ENCODE results near the gene CHTOP.

CHTOP gene

DNA sequence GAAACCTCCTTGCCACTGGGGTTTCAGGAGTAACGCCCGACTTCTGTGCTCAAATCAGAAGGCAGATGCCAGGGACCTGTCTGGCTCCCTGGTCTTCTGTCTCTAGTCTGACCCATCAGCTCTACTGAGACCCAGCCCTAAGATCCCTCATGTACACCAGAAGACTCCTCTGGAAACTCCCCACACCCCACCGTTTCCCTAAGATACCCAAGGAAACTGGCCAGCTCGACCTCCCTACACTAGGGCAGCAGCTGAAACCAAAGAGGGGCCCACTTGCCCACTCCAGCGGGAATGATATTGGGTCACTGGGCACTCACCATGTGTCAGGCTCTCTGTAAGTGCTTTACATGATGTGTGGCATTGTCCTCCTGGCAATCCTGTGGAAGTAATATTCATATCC lies 20.5 kb upstream of the CHTOP start:
- no peak for DNase-seq

DNA sequence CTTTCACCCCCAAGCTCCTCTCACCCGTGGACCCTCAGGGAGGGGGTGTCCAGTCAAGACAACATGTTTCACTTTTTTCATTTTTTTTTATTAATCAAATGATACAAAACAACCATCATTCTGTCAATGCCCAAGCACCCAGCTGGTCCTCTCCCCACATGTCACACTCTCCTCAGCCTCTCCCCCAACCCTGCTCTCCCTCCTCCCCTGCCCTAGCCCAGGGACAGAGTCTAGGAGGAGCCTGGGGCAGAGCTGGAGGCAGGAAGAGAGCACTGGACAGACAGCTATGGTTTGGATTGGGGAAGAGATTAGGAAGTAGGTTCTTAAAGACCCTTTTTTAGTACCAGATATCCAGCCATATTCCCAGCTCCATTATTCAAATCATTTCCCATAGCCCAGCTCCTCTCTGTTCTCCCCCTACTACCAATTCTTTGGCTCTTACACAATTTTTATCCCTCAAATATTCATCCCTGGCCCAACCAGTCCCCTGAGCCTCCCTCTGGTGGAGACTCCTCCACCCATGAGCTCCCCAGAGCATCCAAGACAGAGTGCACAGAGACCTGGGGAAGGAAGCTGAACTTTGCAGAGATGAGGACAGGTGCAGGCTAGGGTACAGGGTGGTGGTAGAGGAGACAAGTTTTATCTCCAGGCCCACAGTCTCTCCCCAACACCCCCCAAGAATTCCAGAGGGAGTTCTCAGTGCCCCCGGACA lies 19.5 kb upstream of the CHTOP start:
- no peak for DNase-seq

DNA sequence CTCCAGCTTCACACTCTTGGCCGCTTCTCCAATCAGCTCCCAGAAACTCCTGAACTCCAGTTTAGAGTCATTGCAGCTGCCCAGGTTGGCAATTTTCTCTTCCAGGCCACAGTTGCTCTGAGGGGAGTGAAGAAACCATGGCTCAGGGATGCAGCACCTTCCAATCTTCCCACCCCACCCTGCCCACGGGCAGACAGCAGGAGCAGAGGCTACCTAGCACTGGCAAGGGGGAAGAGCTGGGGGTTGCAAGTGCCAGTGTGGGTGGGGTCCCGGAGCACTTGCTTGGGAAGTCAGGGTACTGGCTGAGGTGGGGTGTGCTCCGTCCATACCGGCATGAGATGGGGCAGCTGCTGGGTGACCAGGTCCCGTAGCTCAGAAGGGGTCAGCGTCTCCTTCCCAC lies 19.0 kb upstream of the CHTOP start:
- DNase-seq = no peak

DNA sequence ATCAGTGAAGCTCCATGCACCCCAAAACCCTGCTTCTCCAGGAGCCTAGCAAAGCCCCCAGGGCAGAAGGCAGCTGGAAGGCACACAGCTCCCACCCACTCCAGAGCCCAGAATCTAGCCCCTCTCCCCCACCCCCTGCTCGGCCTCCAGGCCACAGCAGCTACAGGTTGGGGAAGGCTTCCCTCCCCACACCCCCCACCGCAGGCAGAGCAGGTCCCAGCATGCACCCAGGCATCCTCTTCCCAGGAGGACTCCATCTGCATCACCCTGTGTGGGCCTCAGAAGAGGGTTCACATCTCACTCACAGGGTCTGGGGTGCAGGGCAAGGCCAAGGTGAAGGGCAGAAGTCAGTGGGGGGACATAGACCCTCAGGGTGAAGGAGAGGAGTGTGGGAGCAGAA lies 18.5 kb upstream of the CHTOP start:
- DNase-seq = no peak

DNA sequence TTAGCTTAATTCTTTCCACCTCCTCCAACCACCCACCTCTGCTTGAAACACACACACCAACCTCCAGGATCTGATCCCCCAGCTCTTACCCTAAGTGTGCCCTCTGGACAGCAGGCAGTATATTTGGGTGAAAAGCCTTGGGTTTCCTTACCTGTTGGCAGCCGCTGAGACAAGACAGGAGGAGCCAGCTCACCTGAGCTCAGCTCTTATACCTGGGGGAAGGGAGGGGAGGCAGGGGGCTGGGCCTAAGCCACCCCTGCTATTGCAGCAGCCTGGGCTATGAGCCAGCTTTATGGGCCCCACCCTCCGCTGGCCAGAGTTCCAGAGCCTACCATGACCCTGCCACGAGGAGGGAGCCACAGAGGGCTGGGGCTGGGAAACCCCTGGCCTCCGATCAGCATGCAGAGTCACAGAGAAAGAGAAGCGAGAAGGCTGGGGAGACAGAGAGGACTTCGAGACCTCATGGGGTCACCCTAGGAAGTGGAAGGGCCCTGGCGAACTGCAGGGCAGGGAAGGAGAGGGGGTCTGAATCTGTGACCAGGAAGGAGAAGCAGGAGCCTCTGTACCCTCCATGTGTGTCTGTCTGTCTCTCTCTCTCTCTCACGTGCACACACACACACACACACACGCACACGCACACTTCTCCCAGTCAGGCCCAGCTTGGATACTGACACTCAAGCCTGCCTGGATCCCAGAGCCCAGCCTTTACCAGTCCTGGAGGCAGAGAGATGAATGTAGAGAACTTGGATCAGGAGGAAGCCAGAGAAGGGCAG lies 17.5 kb upstream of the CHTOP start, which contains the start of gene S100A14:
TSS of gene S100A14 (minus strand) at position 182 of the 773 bp plus-strand sequence. CDS start 467 bp downstream, outside the sequence.
- no peak for DNase-seq

DNA sequence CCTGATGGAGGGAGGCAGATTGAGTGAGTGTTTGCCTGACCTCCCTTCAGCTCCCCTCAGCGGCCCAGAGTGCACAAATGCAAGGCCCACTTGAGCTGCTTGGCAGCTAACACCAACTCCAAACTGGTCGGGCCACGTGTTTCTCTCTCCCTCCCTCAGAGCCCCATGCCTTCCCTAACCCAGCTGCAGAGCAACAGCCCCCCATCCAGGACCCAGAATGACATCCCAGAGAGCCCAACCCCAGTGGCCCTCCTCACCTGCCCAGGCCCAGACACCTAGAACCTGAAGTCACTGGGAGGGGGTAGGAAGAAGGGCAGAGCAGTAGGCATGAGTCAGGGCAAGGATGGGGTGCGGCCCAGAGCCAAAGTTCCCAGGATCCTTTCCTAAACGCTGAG lies 17.0 kb upstream of the CHTOP start:
- no peak for DNase-seq

DNA sequence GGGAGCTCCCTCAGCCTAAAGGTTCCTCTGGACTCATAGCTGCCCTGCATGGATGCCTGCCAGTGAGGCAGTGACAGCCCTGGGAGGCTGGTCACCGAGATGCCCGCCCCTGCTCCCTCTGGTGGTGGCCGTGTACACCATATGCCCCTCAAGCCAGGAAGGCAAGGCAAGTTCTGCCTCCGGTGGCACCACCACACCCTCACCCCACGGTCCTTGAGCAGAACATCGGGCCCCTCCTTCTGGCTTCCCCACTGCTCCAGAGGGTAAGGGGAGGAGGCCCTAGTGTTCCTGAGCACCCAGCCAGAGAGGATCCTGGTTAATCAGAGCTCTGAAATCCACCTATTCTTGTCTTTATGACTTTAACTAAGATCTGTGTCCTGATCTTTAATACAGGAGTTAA lies 16.2 kb upstream of the CHTOP start:
- no peak for DNase-seq

DNA sequence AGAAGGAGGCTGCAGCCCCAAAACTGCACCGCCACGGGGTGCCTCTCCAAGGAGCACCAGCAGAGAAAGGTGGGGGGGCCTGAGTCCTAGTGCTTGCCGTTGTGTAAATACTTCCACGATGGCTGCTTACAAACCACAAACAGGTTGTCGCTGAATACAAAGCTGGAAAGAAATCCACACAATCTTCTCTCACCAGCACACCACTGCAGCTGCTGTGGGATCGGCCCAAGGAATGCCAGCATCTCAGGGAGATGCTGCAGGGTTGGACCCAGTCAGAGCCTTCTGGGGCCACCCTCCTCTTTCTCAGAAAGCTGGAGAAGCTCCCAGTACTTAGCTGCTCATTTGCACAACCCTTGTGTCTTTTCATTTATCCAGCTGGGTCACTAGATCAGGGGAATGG lies 14.7 kb upstream of the CHTOP start:
- no peak for DNase-seq

DNA sequence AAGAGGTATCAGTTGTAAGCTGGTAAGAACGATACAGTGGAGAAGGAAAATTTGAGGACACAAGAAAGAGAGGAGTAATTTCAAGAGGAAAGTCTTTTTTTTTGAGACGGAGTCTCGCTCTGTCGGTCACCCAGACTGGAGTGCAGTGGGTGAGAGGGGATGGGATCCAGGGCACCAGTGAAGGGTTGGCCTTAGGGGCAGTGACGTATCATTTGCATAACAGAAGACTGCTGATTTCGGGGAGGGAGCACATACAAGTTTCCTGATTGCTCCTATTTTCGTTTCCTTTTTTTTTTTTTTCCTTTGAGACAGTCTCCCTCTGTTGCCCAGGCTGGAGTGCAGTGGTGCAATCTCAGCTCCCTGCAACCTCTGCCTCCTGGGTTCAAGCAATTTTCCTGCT lies 10.8 kb upstream of the CHTOP start:
- DNase-seq = no peak

DNA sequence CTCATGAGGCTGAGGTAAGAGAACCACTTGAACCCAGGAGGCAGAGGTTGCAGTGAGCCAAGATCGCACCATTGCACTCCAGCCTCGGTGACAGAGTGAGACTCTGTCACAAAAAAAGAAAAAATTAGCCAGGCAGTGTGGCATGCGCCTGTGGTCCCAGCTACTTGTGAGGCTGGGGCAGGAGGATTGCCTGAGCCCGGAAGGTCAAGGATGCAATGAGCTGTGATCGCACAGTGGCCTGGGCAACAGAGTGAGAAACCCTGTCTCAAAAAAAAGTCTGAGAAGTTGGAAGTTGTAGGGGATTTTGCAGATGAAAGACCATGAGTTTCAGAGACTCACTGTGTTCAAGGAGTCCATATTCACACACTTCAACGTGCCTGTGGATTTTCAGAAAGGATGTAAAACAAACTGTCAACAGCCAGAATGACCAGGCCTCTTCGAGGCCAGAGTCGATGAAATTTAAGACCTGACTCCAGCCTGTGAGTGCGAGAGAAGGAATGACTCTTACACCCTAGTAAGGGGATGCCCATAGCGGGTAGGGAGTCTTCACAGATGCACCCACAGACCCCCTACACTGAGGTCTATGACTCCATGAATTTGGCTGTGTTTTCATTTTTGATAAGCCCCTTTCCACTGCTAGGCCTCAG lies 8.8 kb upstream of the CHTOP start:
- no peak for DNase-seq

DNA sequence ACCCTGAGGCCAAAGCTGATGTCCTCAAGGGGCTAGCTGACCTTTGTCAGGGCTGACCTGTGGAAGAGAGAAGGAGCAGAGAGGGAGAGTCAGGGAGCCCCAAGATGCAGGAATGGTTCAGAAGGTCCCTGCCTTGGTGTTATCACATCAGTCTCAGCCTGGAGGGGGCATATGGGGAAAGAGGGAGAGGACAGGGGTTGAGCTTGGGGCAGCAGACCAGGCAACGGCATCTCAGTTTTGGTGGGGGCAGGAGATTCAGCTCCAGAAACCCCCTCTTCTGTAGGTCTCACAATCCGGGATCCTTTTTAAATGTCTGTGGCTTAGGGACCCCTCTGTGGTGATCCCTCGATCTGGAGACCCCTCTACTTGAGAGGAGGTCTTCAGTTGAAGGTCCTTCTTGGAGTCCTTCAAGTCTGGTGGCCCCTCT lies 7.4 kb upstream of the CHTOP start:
- DNase-seq = no peak

DNA sequence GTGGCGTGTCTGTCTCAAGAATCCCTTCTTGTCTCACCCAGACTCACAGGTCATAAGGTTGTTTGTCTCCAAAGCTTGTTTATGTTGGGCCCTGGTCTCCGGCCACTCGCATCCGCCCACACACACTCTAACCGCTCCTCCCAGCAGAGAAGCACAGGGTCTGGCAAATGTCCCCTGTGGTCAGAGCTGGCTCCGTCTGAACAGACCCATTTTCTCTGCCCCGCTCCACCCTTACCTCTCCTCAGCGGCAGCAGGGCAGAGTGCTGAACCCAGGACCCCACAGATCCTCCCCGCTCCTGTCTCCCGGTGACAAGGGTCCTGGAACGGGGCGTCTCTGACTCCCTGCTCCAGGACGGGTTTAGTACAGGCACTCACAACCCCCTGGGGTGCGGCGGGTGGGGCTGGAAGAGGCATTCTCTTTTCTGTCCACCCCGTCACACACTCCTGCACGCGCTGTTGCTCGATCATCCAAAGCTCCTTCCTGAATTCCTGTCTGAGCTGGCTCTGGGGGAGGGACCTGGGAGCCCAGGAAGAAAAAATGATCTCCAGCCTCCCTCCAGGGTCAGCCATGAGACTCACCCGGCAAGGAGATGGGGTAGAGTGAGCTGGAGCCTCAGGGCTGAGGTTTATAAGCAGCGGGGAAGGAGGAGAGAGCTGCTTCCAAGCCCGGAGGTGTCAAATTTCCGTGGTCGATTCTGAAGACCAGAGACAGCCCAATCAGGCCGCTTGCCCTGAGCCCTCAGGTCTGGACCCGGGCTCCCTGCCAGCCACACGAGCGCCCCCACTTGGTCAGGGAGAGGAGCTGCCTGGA lies 6.8 kb upstream of the CHTOP start, which contains the start of gene S100A13:
TSS of gene S100A13 (minus strand) at position 602 of the 811 bp plus-strand sequence. CDS start 1,033 bp downstream, outside the sequence.
- peak; percentile 40 for DNase-seq

DNA sequence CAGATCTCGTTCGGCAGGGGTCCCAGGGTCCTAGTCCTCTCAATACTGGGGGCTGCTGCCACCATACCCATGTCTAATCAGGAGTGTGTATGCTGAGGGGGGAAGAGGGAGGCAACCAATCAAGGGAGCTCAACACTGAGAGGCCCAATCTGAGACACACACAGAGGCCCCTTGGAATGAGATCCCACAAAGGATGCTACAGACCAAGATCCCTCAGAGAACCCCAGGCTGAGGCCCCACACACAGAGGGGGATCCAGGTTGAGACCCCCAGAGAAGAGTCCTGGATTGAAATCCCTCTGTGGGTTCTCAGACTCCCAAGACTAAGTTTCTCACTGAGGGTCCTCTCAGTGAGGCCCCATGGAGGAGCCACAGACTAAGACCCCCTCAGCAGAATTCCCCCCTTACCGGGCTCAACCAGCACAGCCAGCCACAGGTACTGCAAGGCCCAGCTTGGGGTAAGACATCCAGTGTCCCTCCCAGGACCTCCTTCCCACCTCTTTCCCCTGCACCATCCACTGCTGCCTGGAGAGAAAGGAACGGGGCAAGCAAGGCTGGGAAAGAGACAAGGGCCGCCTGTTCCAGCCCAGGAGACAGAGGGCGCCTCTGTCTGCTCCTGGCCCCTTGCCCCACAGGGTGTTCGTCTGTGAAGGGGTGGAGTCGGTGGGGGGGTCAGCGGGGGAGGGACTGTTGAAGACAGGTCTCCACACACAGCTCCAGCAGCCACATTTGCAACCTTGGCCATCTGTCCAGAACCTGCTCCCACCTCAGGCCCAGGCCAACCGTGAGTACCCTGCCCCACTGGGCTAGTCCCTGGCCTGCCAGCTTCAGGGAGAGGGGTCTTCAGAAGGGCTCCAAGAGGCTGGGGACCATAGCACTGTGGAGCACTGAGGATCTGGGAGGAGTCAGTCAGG lies 5.9 kb upstream of the CHTOP start, which contains the start of gene S100A1:
TSS of gene S100A1 (plus strand) at position 720 of the 912 bp plus-strand sequence. CDS start 2,088 bp downstream, outside the sequence.
- no peak for DNase-seq

DNA sequence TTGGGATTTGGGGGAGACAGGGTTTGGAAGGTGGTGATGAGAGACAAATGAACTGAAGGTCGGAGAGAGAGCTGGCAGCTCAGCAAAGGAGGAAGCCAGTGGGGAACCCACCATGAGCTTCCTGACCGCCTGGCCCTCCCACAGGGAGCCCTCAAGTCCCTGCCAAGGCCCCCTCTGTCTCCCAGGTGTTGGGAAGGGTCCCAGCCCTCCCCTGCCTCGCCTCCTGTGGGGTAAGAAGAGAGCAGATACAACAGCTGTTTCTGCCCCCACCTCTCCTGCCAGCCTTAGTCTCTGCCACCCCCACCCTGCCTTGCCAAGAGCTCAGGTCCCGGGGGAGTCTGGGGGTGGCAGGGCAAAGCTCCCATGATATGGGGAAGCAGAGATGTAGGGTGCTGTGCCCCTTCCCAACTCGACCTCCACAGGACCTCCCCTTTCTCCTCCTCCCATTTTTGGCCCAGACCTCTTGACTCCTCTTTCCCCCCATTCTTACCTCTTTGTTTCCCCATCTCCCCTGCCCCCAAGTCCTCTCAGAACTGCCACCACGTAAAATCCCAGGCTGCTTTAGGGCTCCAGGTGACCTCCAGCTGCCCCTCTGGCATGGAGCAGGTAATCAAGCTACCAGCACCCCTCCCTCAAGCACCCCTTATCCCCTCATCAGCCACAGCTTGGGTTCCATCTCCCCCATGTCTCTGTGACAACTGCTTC lies 5.1 kb upstream of the CHTOP start:
- DNase-seq = no peak

DNA sequence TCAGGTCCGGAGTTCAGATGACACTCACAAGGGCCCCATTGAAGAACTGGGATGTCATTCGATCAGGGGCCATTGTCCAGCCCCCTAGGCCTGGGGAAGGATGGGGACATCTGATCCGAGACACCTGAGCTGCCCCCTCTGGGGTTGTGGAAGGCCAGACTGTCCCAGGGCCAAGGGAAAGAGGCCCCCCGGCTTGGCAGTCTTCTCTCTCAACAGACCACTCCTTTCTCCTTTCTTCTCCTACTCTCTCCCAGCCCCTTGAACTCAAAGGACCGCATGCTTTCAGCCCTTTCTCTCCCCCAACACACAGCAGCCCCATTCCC lies 4.6 kb upstream of the CHTOP start:
- DNase-seq = no peak

DNA sequence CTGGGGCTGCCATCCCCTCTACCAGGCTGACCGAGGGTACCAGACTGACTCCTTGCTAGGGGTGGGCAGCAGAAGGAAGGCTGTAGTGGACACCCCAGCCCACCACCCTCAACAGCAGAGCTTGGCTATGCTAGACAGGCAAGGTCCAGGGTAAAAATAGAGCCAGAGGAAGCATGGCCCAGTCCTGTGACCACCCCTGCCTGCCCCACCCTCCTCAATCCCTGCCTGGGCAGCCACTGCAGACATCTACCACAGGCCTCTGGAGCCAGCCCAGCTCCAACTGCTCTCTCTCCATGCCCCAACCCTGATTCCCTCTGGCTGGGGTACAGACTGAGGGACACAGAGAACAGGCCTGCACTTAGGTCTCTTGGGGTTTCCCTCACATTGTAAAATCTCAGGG lies 3.9 kb upstream of the CHTOP start:
- DNase-seq = no peak

DNA sequence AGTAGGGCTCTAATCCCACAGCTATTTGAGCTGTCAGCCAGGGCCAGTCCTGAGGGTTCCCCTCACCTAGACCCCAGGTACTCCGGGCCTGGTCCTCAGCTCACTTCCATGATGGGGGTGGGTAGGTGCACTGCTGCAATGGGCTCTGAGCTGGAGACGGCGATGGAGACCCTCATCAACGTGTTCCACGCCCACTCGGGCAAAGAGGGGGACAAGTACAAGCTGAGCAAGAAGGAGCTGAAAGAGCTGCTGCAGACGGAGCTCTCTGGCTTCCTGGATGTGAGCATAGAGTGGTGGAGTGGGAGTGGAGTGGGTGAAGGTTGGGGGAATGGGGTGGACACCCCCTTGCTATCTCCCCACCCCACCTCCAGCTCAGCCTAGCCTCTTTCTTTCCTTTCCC lies 3.5 kb upstream of the CHTOP start:
- DNase-seq = no peak

DNA sequence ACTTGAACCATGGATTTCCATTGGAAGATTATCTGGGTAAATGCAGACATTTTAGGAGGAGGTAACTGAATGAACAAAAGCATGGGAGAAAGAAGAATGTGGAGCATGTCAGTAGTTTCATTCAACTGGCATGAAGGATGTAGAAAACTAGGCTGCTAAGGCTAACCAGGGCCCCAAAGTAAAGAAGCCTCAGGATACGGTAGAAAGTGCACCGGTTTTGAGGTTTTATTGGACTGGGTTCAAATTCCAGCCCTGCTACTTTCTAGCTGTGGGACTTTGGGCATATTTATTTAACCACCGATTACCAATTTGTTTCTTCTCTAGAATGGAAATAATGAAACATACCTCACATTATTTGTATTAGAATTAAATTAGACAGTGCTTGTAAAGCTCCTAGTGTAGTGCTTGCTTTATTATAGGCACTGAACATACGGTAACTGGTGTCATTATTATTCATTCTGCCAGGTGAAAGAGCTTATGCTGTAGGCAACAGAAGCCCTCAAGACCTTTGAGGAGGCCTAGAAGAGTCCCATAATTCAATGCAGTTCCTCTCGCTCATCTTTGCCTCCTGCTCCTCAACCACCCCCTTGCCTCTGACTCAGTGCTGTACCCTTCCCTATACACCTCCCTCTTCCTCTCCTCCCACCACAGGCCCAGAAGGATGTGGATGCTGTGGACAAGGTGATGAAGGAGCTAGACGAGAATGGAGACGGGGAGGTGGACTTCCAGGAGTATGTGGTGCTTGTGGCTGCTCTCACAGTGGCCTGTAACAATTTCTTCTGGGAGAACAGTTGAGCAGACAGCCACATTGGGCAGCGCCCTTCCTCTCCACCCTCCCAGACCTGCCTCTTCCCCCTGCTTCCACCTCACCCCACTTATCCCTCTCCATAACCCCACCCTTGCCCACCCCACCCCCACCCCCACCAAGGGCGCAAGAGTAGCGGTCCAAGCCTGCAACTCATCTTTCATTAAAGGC lies 2.5 kb upstream of the CHTOP start:
- no peak for DNase-seq

DNA sequence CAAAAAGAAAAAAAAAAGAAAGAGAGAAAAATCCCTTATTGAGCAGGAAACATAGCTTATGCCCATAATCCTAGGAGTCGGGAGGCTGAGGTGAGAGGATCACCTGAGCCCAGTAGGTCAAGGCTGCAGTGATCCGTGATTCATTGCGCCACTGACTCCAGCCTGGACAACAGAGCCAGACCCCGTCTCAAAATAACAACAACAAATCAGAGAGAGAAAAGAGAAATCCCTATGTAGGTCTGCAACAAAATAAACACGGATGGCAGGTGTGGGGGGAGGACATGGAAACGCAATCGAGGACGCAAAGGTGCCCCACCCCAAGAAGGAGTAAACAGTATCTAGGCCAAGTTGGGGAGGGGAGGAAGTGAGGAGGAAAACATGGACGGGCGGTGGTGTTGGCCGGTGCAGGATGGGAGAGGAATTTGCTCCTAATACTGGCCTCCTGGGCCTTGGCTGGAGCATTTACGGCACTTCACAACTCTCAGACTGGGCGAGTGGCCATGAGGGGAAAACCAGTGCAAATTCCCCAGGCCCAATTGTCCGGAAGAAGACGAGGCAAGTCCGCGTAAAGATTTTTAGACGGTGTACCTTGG lies 609 bp upstream of the CHTOP start:
- no peak for DNase-seq
